Cerebellar cortex (tissue), 1 donor: Measurements from ENCODE around the gene EPB41L3.

Source experiments
- DNase-seq: peaks from one replicate; pipeline ENCODE4 v3.0.0-alpha.2; 2015; ENCODE audit warnings: low spot score

The EPB41L3 gene

DNA sequence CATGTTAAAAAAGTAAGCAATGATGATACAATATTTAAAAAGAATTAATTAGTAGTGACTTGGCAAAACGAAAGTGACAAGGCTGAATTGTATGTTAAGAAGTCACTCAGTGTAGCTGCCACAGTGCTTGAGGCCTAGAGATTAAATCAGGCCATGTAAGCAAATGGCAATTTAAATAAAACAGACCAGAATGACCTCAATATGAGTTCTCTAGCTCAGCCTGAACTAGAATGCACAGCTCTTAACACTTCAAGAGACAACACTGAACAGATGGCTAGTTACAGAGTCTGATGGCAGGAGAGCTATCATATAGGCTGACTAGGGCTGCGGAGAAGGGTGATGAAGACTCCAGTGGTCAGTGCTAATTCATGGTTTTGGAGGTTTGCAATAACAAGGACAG is 130.3 kb downstream of the EPB41L3 start:
- peak; percentile 81 for DNase-seq

DNA sequence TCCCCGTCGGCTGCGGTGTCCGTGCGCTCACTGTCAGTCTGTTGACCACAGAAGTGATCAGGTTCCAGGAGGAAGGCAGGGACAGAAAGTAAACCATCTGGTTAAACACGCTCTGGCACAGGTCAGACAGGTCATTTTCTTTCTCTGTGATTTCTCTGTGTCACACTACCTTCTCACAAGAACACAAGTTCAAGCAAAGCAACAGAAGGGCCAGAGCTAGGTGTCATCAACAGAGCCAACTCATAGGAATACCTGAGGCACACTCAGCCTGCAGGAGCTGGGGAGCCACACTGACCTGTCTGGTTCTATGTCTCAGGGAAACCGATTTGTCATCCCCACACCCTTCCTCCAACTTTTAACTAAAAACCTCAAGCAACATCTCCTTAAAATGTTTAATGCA is 133.2 kb downstream of the EPB41L3 start:
- no peak for DNase-seq

GRCh38 chr18:5398269-5398668 is 145.5 kb downstream of the EPB41L3 start:
- DNase-seq: no peak

- no peak for DNase-seq
Measured at GRCh38 chr18:5397102-5397501, 146.7 kb downstream of the EPB41L3 start.

DNA sequence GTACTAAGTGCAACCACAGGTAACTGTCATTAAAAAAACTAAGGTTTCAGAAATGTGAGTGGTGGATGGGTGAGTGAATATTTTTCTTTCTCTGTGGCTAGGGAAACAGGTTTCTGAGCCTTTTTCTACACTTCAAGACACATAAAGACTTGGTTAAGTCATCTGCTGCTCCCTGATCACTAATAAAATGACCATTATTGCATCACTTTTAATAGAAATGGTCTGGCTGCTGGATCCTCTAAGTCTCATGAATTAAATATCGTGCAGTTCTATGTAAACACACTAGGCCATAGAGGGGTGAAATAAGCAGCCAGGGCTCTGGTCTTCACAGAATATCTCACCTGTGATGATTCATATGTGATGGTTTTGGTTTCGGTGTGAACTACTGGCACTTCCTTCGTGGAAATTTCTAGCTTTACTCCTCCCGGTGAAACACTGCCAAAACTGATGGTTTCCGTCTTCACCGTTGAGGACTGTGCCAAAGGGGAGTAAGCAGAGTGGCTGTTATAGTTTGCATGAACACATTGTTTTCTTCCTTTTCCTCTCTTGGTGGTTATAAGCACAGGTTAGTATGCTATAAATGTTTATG is 147.8 kb downstream of the EPB41L3 start:
- DNase-seq: no peak

- DNase-seq: no peak
Measured at GRCh38 chr18:5393779-5394178, 150.0 kb downstream of the EPB41L3 start.

- DNase-seq: no peak
Measured at GRCh38 chr18:5391409-5391808, 152.4 kb downstream of the EPB41L3 start.

- DNase-seq: no peak
Measured at GRCh38 chr18:5389356-5389755, 154.4 kb downstream of the EPB41L3 start.

DNA sequence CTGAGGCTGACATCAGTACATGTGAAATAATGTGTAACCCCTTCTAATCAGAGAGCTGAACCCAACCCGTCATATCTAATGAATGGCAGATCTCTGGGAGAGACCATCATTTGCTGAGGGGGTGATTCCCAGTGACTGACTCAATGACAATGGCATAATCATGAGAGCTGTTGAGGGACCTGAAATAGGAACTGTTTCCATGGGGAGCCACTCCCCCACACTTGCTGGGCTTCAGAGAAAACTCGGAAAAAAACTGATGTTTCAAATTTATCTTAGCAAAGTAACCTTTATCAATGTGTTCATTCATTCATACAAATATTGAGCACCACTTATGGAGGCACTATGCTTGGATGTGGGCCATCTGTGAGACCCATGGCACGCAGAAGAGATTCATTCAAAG is 154.9 kb downstream of the EPB41L3 start:
- DNase-seq: no peak

GRCh38 chr18:5380586-5380985 is 163.2 kb downstream of the EPB41L3 start:
- DNase-seq: no peak

GRCh38 chr18:5376986-5377385 is 166.8 kb downstream of the EPB41L3 start:
- no peak for DNase-seq

DNA sequence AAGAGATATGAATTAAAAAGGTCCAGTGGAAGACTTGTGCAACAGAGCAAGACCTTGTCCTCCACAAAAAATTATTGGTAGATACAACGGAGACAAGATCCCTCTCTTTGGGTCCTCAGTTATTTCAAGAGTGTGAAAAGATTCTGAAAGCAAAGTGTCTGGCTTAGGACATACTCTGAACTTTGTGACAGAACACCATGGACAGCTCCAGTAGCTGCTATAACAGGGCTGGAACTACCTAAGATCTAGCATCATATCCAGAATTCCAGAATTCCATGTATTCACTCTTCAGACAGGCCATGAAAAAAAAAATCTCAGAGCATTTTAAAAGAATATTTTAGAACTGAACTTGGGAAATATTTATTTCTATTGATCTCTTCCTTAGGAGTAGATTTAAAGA is 173.5 kb downstream of the EPB41L3 start:
- DNase-seq: no peak

GRCh38 chr18:5369513-5369912 is 174.3 kb downstream of the EPB41L3 start:
- DNase-seq: no peak

DNA sequence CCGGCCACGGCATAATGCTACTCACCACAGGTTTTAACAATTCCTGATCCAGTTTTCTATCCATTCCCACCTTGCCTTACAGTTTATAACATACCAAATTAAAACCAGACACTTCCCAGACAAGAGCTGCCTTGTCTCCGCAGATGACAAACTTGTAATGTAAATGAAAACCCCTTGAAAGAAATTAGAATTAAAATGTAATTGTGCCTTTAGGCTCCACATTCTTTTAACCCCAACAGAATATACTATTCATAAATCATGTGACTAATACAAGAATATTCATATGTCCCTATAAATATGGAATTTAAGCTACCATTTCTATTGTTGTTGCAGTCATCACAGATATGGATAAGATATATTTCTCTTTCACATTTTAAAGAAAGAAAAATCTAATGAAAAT is 178.4 kb downstream of the EPB41L3 start:
- DNase-seq: no peak

- no peak for DNase-seq
Measured at GRCh38 chr18:5350636-5351035, 193.2 kb downstream of the EPB41L3 start.
